ENCODE data around the gene ZNF160.

GRCh38 chr19:53034054-53034453 lies 69.2 kb downstream of the ZNF160 start:
- no peak for TF ChIP-seq CTCF (IDR thresholded peaks at IDR 0.05; ENCODE audit: control extremely low read depth in 1 of 3, insufficient read depth in 1 of 3, low read depth in 1 of 3, low read length in 3 of 3)
- no peak for TF ChIP-seq POLR2AphosphoS5 (IDR thresholded peaks at IDR 0.05; ENCODE audit: low read depth, low read length)
- TF ChIP-seq EZH2 (IDR thresholded peaks at IDR 0.05; ENCODE audit: low read depth, low read length, severe bottlenecking): no peak
- no peak for TF ChIP-seq CEBPB (IDR thresholded peaks at IDR 0.05; ENCODE audit: low read depth, low read length)
- TF ChIP-seq ATF2 (IDR thresholded peaks at IDR 0.05; ENCODE audit: low read length): no peak
- TF ChIP-seq POLR2A (IDR thresholded peaks at IDR 0.05; ENCODE audit: control extremely low read depth in 1 of 2, low read depth in 2 of 2, low read length in 2 of 2): no peak
- no peak for TF ChIP-seq SP1 (IDR thresholded peaks at IDR 0.05; ENCODE audit: low read depth, low read length)

All from H1 (cell line).